HEK293 (cell line): Measurements from ENCODE around the gene SEMA3D.
A peak's percentile ranks its signal among the peaks of the same experiment; 100 is the strongest.

ENCODE experiments used
- CTCF ChIA-PET: fragments of 350-600 bp; formaldehyde crosslinking; extraction: SDS; loops from one replicate; lab custom pipeline; 2021; ENCODE audit warnings: antibody characterized with exemption; lab: Yijun Ruan, JAX
- POLR2A ChIA-PET: fragments of 300-600 bp; formaldehyde crosslinking; extraction: SDS; loops from one replicate; lab custom pipeline; 2020; ENCODE audit warnings: antibody characterized with exemption, inconsistent platforms; lab: Yijun Ruan, JAX
- H3K27ac ChIP-seq: fragments of 200-500 bp; sonication (Bioruptor generic); 2 replicates; pipeline ENCODE4 v1.5.1; 2014; ENCODE audit warnings: low read depth, low read length, control low read depth, inconsistent platforms; ENCODE audit errors: extremely low read depth
- H3K36me3 ChIP-seq, 2 experiments: fragments of 200-500 bp in 1 of 2; sonication (Bioruptor generic) in 1 of 2; 1 replicate in 1 of 2; 2 replicates in 1 of 2; pipeline ENCODE4 v1.5.1; 2014 to 2017; ENCODE audit warnings: inconsistent platforms in 2 of 2, low read length in 2 of 2; ENCODE audit not compliant: control insufficient read depth in 2 of 2, insufficient read depth in 1 of 2
- H3K4me1 ChIP-seq: fragments of 200-500 bp; sonication (Bioruptor generic); 2 replicates; pipeline ENCODE4 v1.5.1; 2014; ENCODE audit warnings: mild to moderate bottlenecking, low read length, inconsistent platforms; ENCODE audit not compliant: control insufficient read depth, insufficient read depth
- H3K4me3 ChIP-seq: 2 replicates; pipeline ENCODE4 v1.5.1; 2011; ENCODE audit warnings: low read depth, mild to moderate bottlenecking, control low read depth, low read length, moderate library complexity
- H3K9me3 ChIP-seq: fragments of 200-500 bp; sonication (Bioruptor generic); 2 replicates; pipeline ENCODE4 v1.5.1; 2014; ENCODE audit warnings: low read depth, low read length, inconsistent platforms; ENCODE audit not compliant: control insufficient read depth, insufficient read depth
- KLF16 ChIP-seq: fragments of 450-650 bp; formaldehyde crosslinking; IDR thresholded peaks from 2 replicates; pipeline ENCODE4 v1.5.1; 2017; ENCODE audit warnings: missing biosample characterization, missing genetic modification characterization
- ZBTB21 ChIP-seq: fragments of 450-650 bp; formaldehyde crosslinking; IDR thresholded peaks from 2 replicates; pipeline ENCODE4 v1.5.1; 2017; ENCODE audit warnings: missing biosample characterization, missing genetic modification characterization
- ZFP37 ChIP-seq: fragments of 450-650 bp; formaldehyde crosslinking; IDR thresholded peaks from 2 replicates; pipeline ENCODE4 v1.5.1; 2016; ENCODE audit warnings: missing biosample characterization, missing genetic modification characterization
- ZNF132 ChIP-seq: fragments of 450-650 bp; formaldehyde crosslinking; IDR thresholded peaks from 2 replicates; pipeline ENCODE4 v1.5.1; 2017; ENCODE audit warnings: missing biosample characterization, missing genetic modification characterization, borderline replicate concordance
- ZNF223 ChIP-seq: fragments of 450-650 bp; formaldehyde crosslinking; IDR thresholded peaks from 2 replicates; pipeline ENCODE4 v1.5.1; 2016; ENCODE audit warnings: missing biosample characterization, missing genetic modification characterization
- ZNF311 ChIP-seq: fragments of 450-650 bp; formaldehyde crosslinking; IDR thresholded peaks from 2 replicates; pipeline ENCODE4 v1.5.1; 2017; ENCODE audit warnings: missing biosample characterization, missing genetic modification characterization, borderline replicate concordance
- ZNF354C ChIP-seq: fragments of 450-650 bp; formaldehyde crosslinking; IDR thresholded peaks from 2 replicates; pipeline ENCODE4 v1.5.1; 2016; ENCODE audit warnings: missing biosample characterization, missing genetic modification characterization, low read depth, borderline replicate concordance
- ZNF48 ChIP-seq: fragments of 450-650 bp; formaldehyde crosslinking; IDR thresholded peaks from 2 replicates; pipeline ENCODE4 v1.5.1; 2016; ENCODE audit warnings: missing biosample characterization, missing genetic modification characterization
- ZNF629 ChIP-seq: fragments of 450-650 bp; formaldehyde crosslinking; IDR thresholded peaks from 2 replicates; pipeline ENCODE4 v1.5.1; 2017; ENCODE audit warnings: missing biosample characterization, missing genetic modification characterization
- ZNF658 ChIP-seq: fragments of 450-650 bp; formaldehyde crosslinking; IDR thresholded peaks from 2 replicates; pipeline ENCODE4; 2016; ENCODE audit warnings: missing biosample characterization, missing genetic modification characterization
- TF ChIP-seq, protein P1 (sequence below): fragments of 450-650 bp; formaldehyde crosslinking; IDR thresholded peaks from 2 replicates; pipeline ENCODE4 v1.5.1; 2016; ENCODE audit warnings: missing biosample characterization, missing genetic modification characterization, low read depth
- TF ChIP-seq, protein P2 (sequence below): fragments of 450-650 bp; formaldehyde crosslinking; IDR thresholded peaks from 2 replicates; pipeline ENCODE4 v1.5.1; 2016; ENCODE audit warnings: missing biosample characterization, missing genetic modification characterization
- TF ChIP-seq, protein P3 (sequence below): fragments of 450-650 bp; formaldehyde crosslinking; IDR thresholded peaks from 2 replicates; pipeline ENCODE4 v1.5.1; 2016; ENCODE audit warnings: missing biosample characterization, missing genetic modification characterization, borderline replicate concordance
- TF ChIP-seq, protein P4 (sequence below): fragments of 450-650 bp; formaldehyde crosslinking; optimal IDR thresholded peaks from 2 replicates; pipeline ENCODE3; 2016; ENCODE audit warnings: missing biosample characterization, mild to moderate bottlenecking, missing genetic modification characterization
- TF ChIP-seq, protein P5 (sequence below): fragments of 450-650 bp; formaldehyde crosslinking; IDR thresholded peaks from 2 replicates; pipeline ENCODE4 v1.5.1; 2016; ENCODE audit warnings: missing biosample characterization, missing genetic modification characterization, borderline replicate concordance
- TF ChIP-seq, protein P6 (sequence below): fragments of 450-650 bp; formaldehyde crosslinking; IDR thresholded peaks from 2 replicates; pipeline ENCODE4 v1.5.1; 2016; ENCODE audit warnings: missing biosample characterization, missing genetic modification characterization

SEMA3D gene

DNA sequence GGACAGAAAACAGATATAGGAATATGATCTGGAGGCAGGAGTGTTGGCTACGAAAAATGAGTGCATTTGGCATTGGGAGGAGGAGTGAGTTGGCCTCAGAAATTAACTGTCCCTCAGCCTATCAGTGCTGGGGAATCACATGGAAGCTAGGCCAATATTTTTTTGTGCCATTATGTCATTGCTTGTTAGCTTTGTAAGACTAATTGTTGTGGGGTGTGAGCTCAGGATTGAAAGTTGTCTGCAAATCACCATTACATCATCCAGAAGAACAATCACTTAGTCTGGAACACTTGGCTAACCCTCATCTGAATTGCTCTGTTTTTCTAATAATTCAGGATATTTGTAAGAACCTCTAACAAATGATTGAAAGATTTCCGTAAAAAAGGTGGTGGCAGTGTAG, 45.2 kb upstream of the SEMA3D start:
- no peaks in the 10 kb centered on the region for H3K36me3 ChIP-seq
- POLR2A ChIA-PET = no interaction called here
- no peaks in the 10 kb centered on the region for H3K9me3 ChIP-seq
- no peak overlapping the region for H3K27ac ChIP-seq
- TF ChIP-seq, protein P1, sequence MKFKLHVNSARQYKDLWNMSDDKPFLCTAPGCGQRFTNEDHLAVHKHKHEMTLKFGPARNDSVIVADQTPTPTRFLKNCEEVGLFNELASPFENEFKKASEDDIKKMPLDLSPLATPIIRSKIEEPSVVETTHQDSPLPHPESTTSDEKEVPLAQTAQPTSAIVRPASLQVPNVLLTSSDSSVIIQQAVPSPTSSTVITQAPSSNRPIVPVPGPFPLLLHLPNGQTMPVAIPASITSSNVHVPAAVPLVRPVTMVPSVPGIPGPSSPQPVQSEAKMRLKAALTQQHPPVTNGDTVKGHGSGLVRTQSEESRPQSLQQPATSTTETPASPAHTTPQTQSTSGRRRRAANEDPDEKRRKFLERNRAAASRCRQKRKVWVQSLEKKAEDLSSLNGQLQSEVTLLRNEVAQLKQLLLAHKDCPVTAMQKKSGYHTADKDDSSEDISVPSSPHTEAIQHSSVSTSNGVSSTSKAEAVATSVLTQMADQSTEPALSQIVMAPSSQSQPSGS = peak; percentile 30; the same call in 1 of the 2 replicates
- TF ChIP-seq ZNF311 (tag by site-specific recombination) = no peak
- TF ChIP-seq, protein P2, sequence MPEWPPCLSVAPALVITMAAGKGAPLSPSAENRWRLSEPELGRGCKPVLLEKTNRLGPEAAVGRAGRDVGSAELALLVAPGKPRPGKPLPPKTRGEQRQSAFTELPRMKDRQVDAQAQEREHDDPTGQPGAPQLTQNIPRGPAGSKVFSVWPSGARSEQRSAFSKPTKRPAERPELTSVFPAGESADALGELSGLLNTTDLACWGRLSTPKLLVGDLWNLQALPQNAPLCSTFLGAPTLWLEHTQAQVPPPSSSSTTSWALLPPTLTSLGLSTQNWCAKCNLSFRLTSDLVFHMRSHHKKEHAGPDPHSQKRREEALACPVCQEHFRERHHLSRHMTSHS = no peak
- TF ChIP-seq, protein P3, sequence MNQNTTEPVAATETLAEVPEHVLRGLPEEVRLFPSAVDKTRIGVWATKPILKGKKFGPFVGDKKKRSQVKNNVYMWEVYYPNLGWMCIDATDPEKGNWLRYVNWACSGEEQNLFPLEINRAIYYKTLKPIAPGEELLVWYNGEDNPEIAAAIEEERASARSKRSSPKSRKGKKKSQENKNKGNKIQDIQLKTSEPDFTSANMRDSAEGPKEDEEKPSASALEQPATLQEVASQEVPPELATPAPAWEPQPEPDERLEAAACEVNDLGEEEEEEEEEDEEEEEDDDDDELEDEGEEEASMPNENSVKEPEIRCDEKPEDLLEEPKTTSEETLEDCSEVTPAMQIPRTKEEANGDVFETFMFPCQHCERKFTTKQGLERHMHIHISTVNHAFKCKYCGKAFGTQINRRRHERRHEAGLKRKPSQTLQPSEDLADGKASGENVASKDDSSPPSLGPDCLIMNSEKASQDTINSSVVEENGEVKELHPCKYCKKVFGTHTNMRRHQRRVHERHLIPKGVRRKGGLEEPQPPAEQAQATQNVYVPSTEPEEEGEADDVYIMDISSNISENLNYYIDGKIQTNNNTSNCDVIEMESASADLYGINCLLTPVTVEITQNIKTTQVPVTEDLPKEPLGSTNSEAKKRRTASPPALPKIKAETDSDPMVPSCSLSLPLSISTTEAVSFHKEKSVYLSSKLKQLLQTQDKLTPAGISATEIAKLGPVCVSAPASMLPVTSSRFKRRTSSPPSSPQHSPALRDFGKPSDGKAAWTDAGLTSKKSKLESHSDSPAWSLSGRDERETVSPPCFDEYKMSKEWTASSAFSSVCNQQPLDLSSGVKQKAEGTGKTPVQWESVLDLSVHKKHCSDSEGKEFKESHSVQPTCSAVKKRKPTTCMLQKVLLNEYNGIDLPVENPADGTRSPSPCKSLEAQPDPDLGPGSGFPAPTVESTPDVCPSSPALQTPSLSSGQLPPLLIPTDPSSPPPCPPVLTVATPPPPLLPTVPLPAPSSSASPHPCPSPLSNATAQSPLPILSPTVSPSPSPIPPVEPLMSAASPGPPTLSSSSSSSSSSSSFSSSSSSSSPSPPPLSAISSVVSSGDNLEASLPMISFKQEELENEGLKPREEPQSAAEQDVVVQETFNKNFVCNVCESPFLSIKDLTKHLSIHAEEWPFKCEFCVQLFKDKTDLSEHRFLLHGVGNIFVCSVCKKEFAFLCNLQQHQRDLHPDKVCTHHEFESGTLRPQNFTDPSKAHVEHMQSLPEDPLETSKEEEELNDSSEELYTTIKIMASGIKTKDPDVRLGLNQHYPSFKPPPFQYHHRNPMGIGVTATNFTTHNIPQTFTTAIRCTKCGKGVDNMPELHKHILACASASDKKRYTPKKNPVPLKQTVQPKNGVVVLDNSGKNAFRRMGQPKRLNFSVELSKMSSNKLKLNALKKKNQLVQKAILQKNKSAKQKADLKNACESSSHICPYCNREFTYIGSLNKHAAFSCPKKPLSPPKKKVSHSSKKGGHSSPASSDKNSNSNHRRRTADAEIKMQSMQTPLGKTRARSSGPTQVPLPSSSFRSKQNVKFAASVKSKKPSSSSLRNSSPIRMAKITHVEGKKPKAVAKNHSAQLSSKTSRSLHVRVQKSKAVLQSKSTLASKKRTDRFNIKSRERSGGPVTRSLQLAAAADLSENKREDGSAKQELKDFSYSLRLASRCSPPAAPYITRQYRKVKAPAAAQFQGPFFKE (tag by site-specific recombination) = no peak
- TF ChIP-seq, protein P4, sequence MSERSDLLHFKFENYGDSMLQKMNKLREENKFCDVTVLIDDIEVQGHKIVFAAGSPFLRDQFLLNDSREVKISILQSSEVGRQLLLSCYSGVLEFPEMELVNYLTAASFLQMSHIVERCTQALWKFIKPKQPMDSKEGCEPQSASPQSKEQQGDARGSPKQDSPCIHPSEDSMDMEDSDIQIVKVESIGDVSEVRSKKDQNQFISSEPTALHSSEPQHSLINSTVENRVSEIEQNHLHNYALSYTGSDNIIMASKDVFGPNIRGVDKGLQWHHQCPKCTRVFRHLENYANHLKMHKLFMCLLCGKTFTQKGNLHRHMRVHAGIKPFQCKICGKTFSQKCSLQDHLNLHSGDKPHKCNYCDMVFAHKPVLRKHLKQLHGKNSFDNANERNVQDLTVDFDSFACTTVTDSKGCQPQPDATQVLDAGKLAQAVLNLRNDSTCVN (tag by site-specific recombination) = no peak
- no peak for TF ChIP-seq ZNF132
- TF ChIP-seq ZNF658 = no peak
- TF ChIP-seq ZNF223 = no peak
- TF ChIP-seq KLF16 (tag by site-specific recombination) = no peak
- TF ChIP-seq, protein P5, sequence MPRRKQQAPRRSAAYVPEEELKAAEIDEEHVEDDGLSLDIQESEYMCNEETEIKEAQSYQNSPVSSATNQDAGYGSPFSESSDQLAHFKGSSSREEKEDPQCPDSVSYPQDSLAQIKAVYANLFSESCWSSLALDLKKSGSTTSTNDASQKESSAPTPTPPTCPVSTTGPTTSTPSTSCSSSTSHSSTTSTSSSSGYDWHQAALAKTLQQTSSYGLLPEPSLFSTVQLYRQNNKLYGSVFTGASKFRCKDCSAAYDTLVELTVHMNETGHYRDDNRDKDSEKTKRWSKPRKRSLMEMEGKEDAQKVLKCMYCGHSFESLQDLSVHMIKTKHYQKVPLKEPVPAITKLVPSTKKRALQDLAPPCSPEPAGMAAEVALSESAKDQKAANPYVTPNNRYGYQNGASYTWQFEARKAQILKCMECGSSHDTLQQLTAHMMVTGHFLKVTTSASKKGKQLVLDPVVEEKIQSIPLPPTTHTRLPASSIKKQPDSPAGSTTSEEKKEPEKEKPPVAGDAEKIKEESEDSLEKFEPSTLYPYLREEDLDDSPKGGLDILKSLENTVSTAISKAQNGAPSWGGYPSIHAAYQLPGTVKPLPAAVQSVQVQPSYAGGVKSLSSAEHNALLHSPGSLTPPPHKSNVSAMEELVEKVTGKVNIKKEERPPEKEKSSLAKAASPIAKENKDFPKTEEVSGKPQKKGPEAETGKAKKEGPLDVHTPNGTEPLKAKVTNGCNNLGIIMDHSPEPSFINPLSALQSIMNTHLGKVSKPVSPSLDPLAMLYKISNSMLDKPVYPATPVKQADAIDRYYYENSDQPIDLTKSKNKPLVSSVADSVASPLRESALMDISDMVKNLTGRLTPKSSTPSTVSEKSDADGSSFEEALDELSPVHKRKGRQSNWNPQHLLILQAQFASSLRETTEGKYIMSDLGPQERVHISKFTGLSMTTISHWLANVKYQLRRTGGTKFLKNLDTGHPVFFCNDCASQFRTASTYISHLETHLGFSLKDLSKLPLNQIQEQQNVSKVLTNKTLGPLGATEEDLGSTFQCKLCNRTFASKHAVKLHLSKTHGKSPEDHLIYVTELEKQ = no peak
- TF ChIP-seq ZNF48 (tag by site-specific recombination) = no peak
- TF ChIP-seq ZBTB21 = 0 out of 2 replicates have a peak, but pooled peaks have one; percentile 21
- TF ChIP-seq ZNF629 = peak; percentile 10; the same call in 1 of the 2 replicates
- TF ChIP-seq, protein P6, sequence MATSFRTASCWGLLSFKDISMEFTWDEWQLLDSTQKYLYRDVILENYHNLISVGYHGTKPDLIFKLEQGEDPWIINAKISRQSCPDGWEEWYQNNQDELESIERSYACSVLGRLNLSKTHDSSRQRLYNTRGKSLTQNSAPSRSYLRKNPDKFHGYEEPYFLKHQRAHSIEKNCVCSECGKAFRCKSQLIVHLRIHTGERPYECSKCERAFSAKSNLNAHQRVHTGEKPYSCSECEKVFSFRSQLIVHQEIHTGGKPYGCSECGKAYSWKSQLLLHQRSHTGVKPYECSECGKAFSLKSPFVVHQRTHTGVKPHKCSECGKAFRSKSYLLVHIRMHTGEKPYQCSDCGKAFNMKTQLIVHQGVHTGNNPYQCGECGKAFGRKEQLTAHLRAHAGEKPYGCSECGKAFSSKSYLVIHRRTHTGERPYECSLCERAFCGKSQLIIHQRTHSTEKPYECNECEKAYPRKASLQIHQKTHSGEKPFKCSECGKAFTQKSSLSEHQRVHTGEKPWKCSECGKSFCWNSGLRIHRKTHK (tag by site-specific recombination) = no peak
- no peak for TF ChIP-seq ZNF354C
- no peak for TF ChIP-seq ZFP37 (tag by site-specific recombination)
- no peak overlapping the region for H3K4me3 ChIP-seq
- CTCF ChIA-PET = no interaction called here
- peaks cover 9% of the 10 kb centered on the region; the same call in 1 of the 2 replicates for H3K4me1 ChIP-seq
